IMR-90 (cell line): Measurements from ENCODE around the gene ERMP1.

ENCODE experiments used
- CEBPB ChIP-seq: IDR thresholded peaks from 2 replicates; pipeline ENCODE4 v1.6.1; 2012; ENCODE audit warnings: low read depth, low read length, improper control_type of control experiment
- CTCF ChIP-seq: conservative IDR thresholded peaks from 2 replicates; pipeline ENCODE4 v1.5.1; 2012; ENCODE audit warnings: mild to moderate bottlenecking, low read depth, low read length, improper control_type of control experiment
- MAFK ChIP-seq: IDR thresholded peaks from 2 replicates; pipeline ENCODE4 v1.6.1; 2012; ENCODE audit warnings: low read depth, low read length, improper control_type of control experiment
- MAZ ChIP-seq: IDR thresholded peaks from 2 replicates; pipeline ENCODE4 v1.6.1; 2012; ENCODE audit warnings: low read depth, mild to moderate bottlenecking, low read length, improper control_type of control experiment, moderate library complexity, borderline replicate concordance
- NFE2L2 ChIP-seq: fragments of 150-350 bp; IDR thresholded peaks from 2 replicates; pipeline ENCODE4 v1.6.1; 2016; ENCODE audit warnings: low read depth, mild to moderate bottlenecking, low read length
- POLR2A ChIP-seq: IDR thresholded peaks from 2 replicates; pipeline ENCODE4 v1.6.1; 2012; ENCODE audit warnings: mild to moderate bottlenecking, low read depth, low read length
- RAD21 ChIP-seq: IDR thresholded peaks from 2 replicates; pipeline ENCODE4 v1.6.1; 2012; ENCODE audit warnings: low read length, improper control_type of control experiment
- RCOR1 ChIP-seq: IDR thresholded peaks from 2 replicates; pipeline ENCODE4 v1.6.1; 2012; ENCODE audit warnings: mild to moderate bottlenecking, low read length, improper control_type of control experiment; ENCODE audit not compliant: insufficient replicate concordance
- RFX5 ChIP-seq: IDR thresholded peaks from 2 replicates; pipeline ENCODE4 v1.8.0; 2012; ENCODE audit warnings: low read depth, mild to moderate bottlenecking, low read length, moderate library complexity
- SMC3 ChIP-seq: fragments of 150-350 bp; IDR thresholded peaks from 2 replicates; pipeline ENCODE4 v1.6.1; 2016; ENCODE audit warnings: low read depth, mild to moderate bottlenecking, antibody characterized with exemption, low read length, moderate library complexity
- USF2 ChIP-seq: fragments of 150-350 bp; IDR thresholded peaks from 2 replicates; pipeline ENCODE4 v1.6.1; 2017; ENCODE audit warnings: mild to moderate bottlenecking, antibody characterized with exemption, low read length, low read depth

- no peak for TF ChIP-seq POLR2A
- no peak for TF ChIP-seq USF2
- TF ChIP-seq CTCF = no peak
- no peak for TF ChIP-seq RCOR1
- no peak for TF ChIP-seq SMC3
- no peak for TF ChIP-seq RAD21
- TF ChIP-seq MAFK = no peak
- TF ChIP-seq MAZ = no peak
- no peak for TF ChIP-seq CEBPB
- no peak for TF ChIP-seq NFE2L2
- TF ChIP-seq RFX5 = no peak
Measured at GRCh38 chr9:5866272-5866671, 33.4 kb upstream of the ERMP1 start.
